DND-41 (cell line): ENCODE measurements around the gene CAGE1.
"Not testable (repeated sequence)": the region's sequence is repeated elsewhere in the genome, so short reads cannot be mapped to it uniquely, and the experiment has no call there.

Experiments used
- EZH2 ChIP-seq: IDR thresholded peaks from 3 replicates; pipeline ENCODE4 v1.6.1; 2012; ENCODE audit warnings: borderline replicate concordance, low read depth, mild to moderate bottlenecking, moderate library complexity, low read length, inconsistent platforms; ENCODE audit not compliant: severe bottlenecking
- TF ChIP-seq, protein P1 (sequence below): IDR thresholded peaks from 2 replicates; pipeline ENCODE4 v1.5.1; 2012; ENCODE audit warnings: borderline replicate concordance, low read length, moderate library complexity, mild to moderate bottlenecking; ENCODE audit not compliant: poor library complexity, severe bottlenecking; ENCODE audit errors: extremely low read depth

DNA sequence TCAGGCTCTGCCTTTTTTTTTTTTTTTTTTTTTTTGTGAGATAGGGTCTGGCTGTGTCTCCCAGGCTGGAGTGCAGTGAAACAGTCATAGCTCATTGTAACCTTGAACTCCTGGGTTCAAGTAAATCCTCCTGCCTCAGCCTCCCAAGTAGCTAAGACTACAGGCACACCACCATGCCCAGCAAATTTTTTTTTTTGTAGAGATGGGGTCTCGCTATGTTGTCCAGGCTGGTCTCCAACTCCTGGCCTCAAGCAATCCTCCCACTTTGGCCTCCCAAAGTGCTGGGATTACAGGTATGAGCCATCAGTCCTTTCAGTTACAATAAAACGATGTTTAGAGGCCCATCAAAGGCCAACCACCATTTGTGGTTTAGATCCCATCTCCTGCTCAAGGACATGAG, 70.1 kb downstream of the CAGE1 start:
- TF ChIP-seq, protein P1, sequence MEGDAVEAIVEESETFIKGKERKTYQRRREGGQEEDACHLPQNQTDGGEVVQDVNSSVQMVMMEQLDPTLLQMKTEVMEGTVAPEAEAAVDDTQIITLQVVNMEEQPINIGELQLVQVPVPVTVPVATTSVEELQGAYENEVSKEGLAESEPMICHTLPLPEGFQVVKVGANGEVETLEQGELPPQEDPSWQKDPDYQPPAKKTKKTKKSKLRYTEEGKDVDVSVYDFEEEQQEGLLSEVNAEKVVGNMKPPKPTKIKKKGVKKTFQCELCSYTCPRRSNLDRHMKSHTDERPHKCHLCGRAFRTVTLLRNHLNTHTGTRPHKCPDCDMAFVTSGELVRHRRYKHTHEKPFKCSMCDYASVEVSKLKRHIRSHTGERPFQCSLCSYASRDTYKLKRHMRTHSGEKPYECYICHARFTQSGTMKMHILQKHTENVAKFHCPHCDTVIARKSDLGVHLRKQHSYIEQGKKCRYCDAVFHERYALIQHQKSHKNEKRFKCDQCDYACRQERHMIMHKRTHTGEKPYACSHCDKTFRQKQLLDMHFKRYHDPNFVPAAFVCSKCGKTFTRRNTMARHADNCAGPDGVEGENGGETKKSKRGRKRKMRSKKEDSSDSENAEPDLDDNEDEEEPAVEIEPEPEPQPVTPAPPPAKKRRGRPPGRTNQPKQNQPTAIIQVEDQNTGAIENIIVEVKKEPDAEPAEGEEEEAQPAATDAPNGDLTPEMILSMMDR, result not testable (repeated sequence)
- TF ChIP-seq EZH2, result not testable (repeated sequence)
